Lower leg skin (tissue), 4 donors: ENCODE measurements around the gene CYP3A7. TPM values are rescaled to one million over a fixed set of nuclear protein-coding genes. Genes with fewer than 3 reads are reported as not detected.

Source experiments
- DNase-seq, 2 donors: peaks; one replicate each; pipeline ENCODE4 v3.0.0-alpha.2; 2019; ENCODE audit warnings: low spot score in 2 of 2
- H3K4me3 ChIP-seq: fragments of 200-600 bp; sonication (generic); 2 replicates; pipeline ENCODE4 v1.5.1; 2017; ENCODE audit warnings: mild to moderate bottlenecking, low read depth; ENCODE audit not compliant: poor library complexity, severe bottlenecking
- POLR2A ChIP-seq, 2 donors: fragments of 450-650 bp; IDR thresholded peaks; one replicate each; pipeline ENCODE4 v1.6.1; 2016 to 2017; ENCODE audit warnings: antibody characterized with exemption in 2 of 2, mild to moderate bottlenecking in 1 of 2, moderate library complexity in 1 of 2
- WGBS, 2 donors: methylation state at CpG; one replicate each; pipeline ENCODE4 v1.1.5; 2018; 5-methylcytosine and 5-hydroxymethylcytosine counted together
- intact Hi-C: fragments of 100-400 bp; cut with DNase I; formaldehyde crosslinking; loops from one replicate; pipeline ENCODE4 v1.15.0; 2023; ENCODE audit warnings: low total_unique reads
- total RNA-seq, 4 donors: library from RNA; depleted of rRNA; stranded (reverse); fragments of >200 nt; gene quantifications; one replicate each; pipeline ENCODE4 v1.1.0, GENCODE V29; 2016
- TF ChIP-seq, protein P1 (sequence below), 3 donors: fragments of 450-650 bp; IDR thresholded peaks; one replicate each; pipeline ENCODE4 v1.5.1; 2016; ENCODE audit warnings: antibody characterized with exemption in 3 of 3, mild to moderate bottlenecking in 3 of 3, moderate library complexity in 2 of 3

The CYP3A7 gene
- under 1 TPM in 2 of 4 donors, not detected in 2; 0.30 to 0.65 TPM for total RNA-seq

DNA sequence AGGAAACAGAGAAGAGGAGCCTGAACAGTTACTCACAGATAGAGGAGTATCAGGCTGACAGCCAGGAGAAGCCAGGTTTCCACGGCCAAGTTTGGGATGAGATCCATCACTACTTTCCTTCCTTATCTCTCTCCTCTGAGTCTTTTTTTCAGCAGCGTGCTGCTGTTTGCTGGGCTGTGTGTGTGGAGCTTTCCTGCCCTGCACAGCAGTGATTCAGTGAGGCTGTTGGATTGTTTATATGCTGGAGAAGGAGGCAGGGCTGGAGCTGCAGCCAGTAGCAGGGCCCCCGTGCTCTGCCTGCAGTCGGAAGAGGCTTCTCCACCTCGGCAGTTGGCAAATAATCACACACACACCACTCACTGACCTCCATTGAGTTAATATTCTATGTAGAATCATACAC lies at the start of gene CYP3A7:
CYP3A7 (minus strand) TSS at position 210 of the 400 bp plus-strand sequence; CDS start at position 107, 103 bp downstream.
- intact Hi-C loops: no loop called here
- TF ChIP-seq, protein P1, sequence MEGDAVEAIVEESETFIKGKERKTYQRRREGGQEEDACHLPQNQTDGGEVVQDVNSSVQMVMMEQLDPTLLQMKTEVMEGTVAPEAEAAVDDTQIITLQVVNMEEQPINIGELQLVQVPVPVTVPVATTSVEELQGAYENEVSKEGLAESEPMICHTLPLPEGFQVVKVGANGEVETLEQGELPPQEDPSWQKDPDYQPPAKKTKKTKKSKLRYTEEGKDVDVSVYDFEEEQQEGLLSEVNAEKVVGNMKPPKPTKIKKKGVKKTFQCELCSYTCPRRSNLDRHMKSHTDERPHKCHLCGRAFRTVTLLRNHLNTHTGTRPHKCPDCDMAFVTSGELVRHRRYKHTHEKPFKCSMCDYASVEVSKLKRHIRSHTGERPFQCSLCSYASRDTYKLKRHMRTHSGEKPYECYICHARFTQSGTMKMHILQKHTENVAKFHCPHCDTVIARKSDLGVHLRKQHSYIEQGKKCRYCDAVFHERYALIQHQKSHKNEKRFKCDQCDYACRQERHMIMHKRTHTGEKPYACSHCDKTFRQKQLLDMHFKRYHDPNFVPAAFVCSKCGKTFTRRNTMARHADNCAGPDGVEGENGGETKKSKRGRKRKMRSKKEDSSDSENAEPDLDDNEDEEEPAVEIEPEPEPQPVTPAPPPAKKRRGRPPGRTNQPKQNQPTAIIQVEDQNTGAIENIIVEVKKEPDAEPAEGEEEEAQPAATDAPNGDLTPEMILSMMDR (IDR thresholded peaks at IDR 0.05): no peak
- no peak for TF ChIP-seq POLR2A (IDR thresholded peaks at IDR 0.05)
- H3K4me3 ChIP-seq: no peak within 1 kb of the TSS
- WGBS, 2 donors: 81% methylated on average over 5 of the region's 5 CpGs
- DNase-seq: no peak

- no peak within 1 kb of the TSS for H3K4me3 ChIP-seq
- no peak for TF ChIP-seq POLR2A (IDR thresholded peaks at IDR 0.05)
- TF ChIP-seq, protein P1 (IDR thresholded peaks at IDR 0.05): no peak
- DNase-seq: no peak
- intact Hi-C loops: no loop called here
These were observed 49.0 kb upstream of the CYP3A7 start, which contains the start of gene CYP3A4 for GRCh38 chr7:99784007-99784406. TSS of gene CYP3A4 (minus strand) at chr7:99784184. CDS start at chr7:99784081, 103 bp downstream.

DNA sequence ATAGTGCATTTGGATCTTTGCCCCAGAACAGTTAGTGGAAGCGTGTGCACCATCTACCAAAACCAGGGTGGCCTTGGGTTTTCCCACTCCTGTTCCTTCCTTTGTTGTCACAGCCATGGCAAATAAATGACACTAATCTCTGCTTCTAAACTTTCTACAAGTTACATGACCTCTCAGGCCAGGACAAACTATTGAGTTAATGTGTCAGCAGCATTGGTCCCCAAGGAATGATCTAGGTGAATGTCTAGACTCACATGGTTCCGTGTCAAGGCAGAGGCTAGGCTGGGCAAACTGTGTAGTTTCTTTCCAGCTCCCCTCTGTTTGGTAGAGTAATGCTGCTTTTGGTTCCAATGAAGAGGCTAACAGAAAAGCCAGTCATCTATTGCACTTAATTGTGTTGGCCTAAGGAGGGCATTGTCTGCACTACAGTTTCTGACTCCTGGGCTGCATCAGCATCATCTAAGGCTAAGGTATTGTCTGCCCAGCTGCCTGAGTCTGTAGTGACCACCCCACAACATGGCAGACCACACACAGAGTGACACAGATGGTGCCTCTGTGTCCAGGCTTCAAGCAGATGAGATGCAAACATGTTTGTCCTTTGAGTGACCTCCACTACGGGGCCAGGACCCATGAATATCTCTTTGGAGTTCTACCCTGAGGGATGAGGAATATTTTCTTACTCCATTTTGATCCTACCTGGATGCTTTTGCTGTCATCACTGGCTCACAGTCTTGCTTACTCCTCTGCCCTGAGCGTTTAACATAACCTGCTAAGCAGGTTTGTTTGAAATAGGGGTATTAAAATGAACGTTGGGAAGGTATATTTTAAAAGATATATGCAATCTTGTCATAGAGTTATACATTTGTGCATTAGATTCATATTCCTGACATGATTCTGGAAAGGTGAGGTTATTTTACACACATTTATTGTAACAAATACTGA lies 47.3 kb upstream of the CYP3A7 start:
- no peak overlapping the region for H3K4me3 ChIP-seq
- intact Hi-C loops: no loop called here
- WGBS, 2 donors: 47% methylated on average over 5 of the region's 5 CpGs
- no peak for TF ChIP-seq POLR2A (IDR thresholded peaks at IDR 0.05)
- TF ChIP-seq, protein P1 (IDR thresholded peaks at IDR 0.05): no peak
- no peak for DNase-seq

DNA sequence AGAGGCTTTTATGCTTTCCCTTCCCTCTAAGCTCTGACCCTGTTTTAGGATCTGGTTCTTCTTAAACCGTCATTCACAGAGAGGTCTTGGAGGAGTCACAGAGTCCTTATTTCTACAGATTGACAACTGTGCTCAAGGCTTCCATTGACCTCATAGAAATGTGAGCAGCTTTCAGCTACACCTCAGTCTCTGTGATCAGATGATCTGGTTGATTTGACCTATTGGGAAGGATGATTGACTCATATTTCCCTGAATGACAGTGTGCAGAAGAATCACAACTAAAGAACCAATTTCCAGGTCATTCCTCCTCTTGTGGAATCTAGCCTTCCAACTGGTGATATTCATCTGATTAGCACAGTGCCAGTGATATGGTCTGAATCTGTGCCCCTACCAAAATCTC lies 45.6 kb upstream of the CYP3A7 start:
- DNase-seq: no peak
- WGBS, 2 donors: 79 to 86% methylated on average over 1 of the region's 1 CpG

DNA sequence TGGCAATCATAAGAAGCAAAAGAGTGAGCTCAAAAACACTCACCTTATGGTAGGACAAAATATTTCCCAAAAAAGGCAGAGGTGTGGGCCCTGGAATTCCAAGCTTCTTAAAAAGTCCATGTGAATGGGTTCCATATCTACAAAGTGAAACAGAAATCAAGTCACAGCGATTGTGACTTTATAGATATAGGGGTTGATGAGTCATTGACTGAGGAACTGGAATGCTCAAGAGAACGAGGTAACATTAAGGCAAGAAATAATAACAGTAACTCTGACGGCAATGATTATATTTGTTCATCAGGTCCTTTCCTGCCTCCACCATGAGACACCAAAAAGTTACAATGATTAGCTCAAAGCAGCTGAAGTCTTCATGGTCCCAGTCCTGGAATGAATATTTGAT lies 45.0 kb upstream of the CYP3A7 start:
- no peak for DNase-seq
- 87 to 88% methylated on average over 3 of the region's 3 CpGs for WGBS, 2 donors
- TF ChIP-seq POLR2A (IDR thresholded peaks at IDR 0.05): no peak
- TF ChIP-seq, protein P1 (IDR thresholded peaks at IDR 0.05): no peak
- H3K4me3 ChIP-seq: no peak overlapping the region
- intact Hi-C loops: no loop called here

More for the DNA sequence above, 45.6 kb upstream of the CYP3A7 start:
- no peak overlapping the region for H3K4me3 ChIP-seq
- intact Hi-C loops: no loop called here
- TF ChIP-seq, protein P1 (IDR thresholded peaks at IDR 0.05): no peak
- no peak for TF ChIP-seq POLR2A (IDR thresholded peaks at IDR 0.05)
